ENCODE results near the gene SNX20. TPM values are rescaled to one million over a fixed set of nuclear protein-coding genes. Genes with fewer than 3 reads are reported as not detected.

Gene SNX20
- total and polyA plus RNA-seq, 2 donors (not counting 3 experiments of a cell fraction or from before 2014, with no cell fraction given) = not detected

- intact Hi-C loops (cut with micrococcal nuclease) = loop anchor here (5.0 kb wide), 2 partner anchors 55 to 195 kb away; no protein-coding TSS in a partner anchor
- CTCF ChIA-PET = interaction anchor here (0.9 to 10.9 kb wide), 7 partner anchors 11 to 642 kb away, joined by 3 to 179 read pairs (median 15); partner anchors contain the start of genes BRD7, CNEP1R1 and CYLD
Measured at GRCh38 chr16:50666658-50667496, 14.2 kb downstream of the SNX20 start.

More at GRCh38 chr16:50666658-50667496, 14.2 kb downstream of the SNX20 start:
- H3K9me3 ChIP-seq (replicated peaks; ENCODE audit: control insufficient read depth, insufficient read depth, low read length) = peaks cover under 1% of the 10 kb centered on the region
- dilution Hi-C loops (cut with MboI; ENCODE audit: extremely low pct_ligation_motif_present, low sequenced_read_pairs) = no loop called here
- no peak overlapping the region for H3K9ac ChIP-seq (replicated peaks; ENCODE audit: extremely low read depth, insufficient read depth, low read length)
- no peak overlapping the region for H3K4me3 ChIP-seq (replicated peaks in 1 of 3; ENCODE audit: insufficient read depth in 1 of 3, low read depth in 1 of 3, low read length in 3 of 3)
- no peak overlapping the region for H2AFZ ChIP-seq (ENCODE audit: low read depth, low read length)
- POLR2A ChIA-PET = no interaction called here
- no peaks in the 10 kb centered on the region for H3K27me3 ChIP-seq (ENCODE audit: control insufficient read depth in 2 of 2, insufficient read depth in 2 of 2, low read length in 2 of 2)
- no peaks in the 10 kb centered on the region for H3K9me1 ChIP-seq (replicated peaks; ENCODE audit: control insufficient read depth, extremely low read depth, insufficient read depth, low read length)
- peaks cover 3% of the 10 kb centered on the region for H3K4me1 ChIP-seq (ENCODE audit: control insufficient read depth, extremely low read depth, insufficient read depth, low read length)
- FAIRE-seq (no peak), DNase-seq (ENCODE audit: low read depth, low spot score) (no peak)
- BruUV-seq (replicated peaks) = no TSS peak
- H3K4me2 ChIP-seq (ENCODE audit: insufficient read depth, low read length) = no peak overlapping the region
- TF ChIP-seq POLR2A (IDR thresholded peaks at IDR 0.05; ENCODE audit: low read depth, low read length) (no peak), EZH2 (IDR thresholded peaks at IDR 0.05; ENCODE audit: borderline replicate concordance, low read depth, low read length, severe bottlenecking) (no peak), MYC (IDR thresholded peaks at IDR 0.05; ENCODE audit: low read depth, low read length) (no peak), POLR2AphosphoS5 (IDR thresholded peaks at IDR 0.05; ENCODE audit: insufficient read depth, low read depth, low read length) (no peak), JUN (IDR thresholded peaks at IDR 0.05; ENCODE audit: borderline replicate concordance, insufficient read depth, insufficient read length, low read depth) (no peak), GATA2 (IDR thresholded peaks at IDR 0.05; ENCODE audit: insufficient read depth, insufficient read length, low read depth, low read length) (no peak), CTCF (IDR thresholded peaks at IDR 0.05; ENCODE audit: extremely low read depth in 1 of 2, insufficient read depth in 1 of 2, low read depth in 1 of 2, low read length in 2 of 2) (no peak), MAX (IDR thresholded peaks at IDR 0.05; ENCODE audit: insufficient read depth, insufficient read length) (no peak)
- no peak overlapping the region for H3K27ac ChIP-seq (ENCODE audit: insufficient read depth, low read depth, low read length)
- no peaks in the 10 kb centered on the region for H4K20me1 ChIP-seq (replicated peaks; ENCODE audit: control insufficient read depth, extremely low read depth, insufficient read depth, low read length)
- no peaks in the 10 kb centered on the region for H3K36me3 ChIP-seq (ENCODE audit: control insufficient read depth in 2 of 2, extremely low read depth in 1 of 2, insufficient read depth in 2 of 2, low read length in 2 of 2)
- H3K79me2 ChIP-seq (ENCODE audit: control insufficient read depth, insufficient read depth, low read length) = no peaks in the 10 kb centered on the region
